ENCODE measurements around the gene HEMK1. TPM values are rescaled to one million over a fixed set of nuclear protein-coding genes. Genes with fewer than 3 reads are reported as not detected.

Gene HEMK1
- total and polyA plus RNA-seq, 4 donors, result 3.7 to 9.5 (median 8.9) TPM

GRCh38 chr3:50521572-50521971 is 47.8 kb upstream of the HEMK1 start:
- TF ChIP-seq, protein P1, sequence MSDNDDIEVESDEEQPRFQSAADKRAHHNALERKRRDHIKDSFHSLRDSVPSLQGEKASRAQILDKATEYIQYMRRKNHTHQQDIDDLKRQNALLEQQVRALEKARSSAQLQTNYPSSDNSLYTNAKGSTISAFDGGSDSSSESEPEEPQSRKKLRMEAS (IDR thresholded peaks at IDR 0.05), result no peak
- TF ChIP-seq NR2F2 (IDR thresholded peaks at IDR 0.05), result no peak
- no peak for TF ChIP-seq SP1 (IDR thresholded peaks at IDR 0.05)
- TF ChIP-seq CTCF (IDR thresholded peaks at IDR 0.05; ENCODE audit: low read depth, low read length, missing input control), result no peak
- TF ChIP-seq HNF4G (IDR thresholded peaks at IDR 0.05), result no peak
- TF ChIP-seq ATF3 (IDR thresholded peaks at IDR 0.05), result no peak
- TF ChIP-seq HNF4A (conservative IDR thresholded peaks at IDR 0.05), result no peak
- no peak for TF ChIP-seq YY1 (IDR thresholded peaks at IDR 0.05)
- TF ChIP-seq FOXA1 (IDR thresholded peaks at IDR 0.05), result no peak
- no peak for TF ChIP-seq RAD21 (IDR thresholded peaks at IDR 0.05)
- no peak for TF ChIP-seq TAF1 (conservative IDR thresholded peaks at IDR 0.05)
- no peak for TF ChIP-seq ZBTB33 (IDR thresholded peaks at IDR 0.05)

GRCh38 chr3:50523279-50523811 is 46.0 kb upstream of the HEMK1 start:
- Histone ChIP-seq H3K27me3 (ENCODE audit: control insufficient read depth in 4 of 4, insufficient read depth in 4 of 4, low read length in 3 of 4) (peaks cover 0 to 4% (median 0%) of the 10 kb centered on the region in 4 donors), H3K9ac (ENCODE audit: low read depth in 1 of 2, low read length in 2 of 2) (no peak overlapping the region), H3K36me3 (ENCODE audit: control insufficient read depth in 4 of 4, insufficient read depth in 3 of 4, low read depth in 1 of 4, low read length in 3 of 4) (no peaks in the 10 kb centered on the region), H3K9me3 (ENCODE audit: control insufficient read depth in 4 of 4, low read length in 3 of 4) (no peaks in the 10 kb centered on the region), H3K27ac (ENCODE audit: low read depth in 1 of 2, low read length in 2 of 2) (no peak overlapping the region), H3K4me3 (ENCODE audit: low read depth in 1 of 3, low read length in 3 of 3) (no peak overlapping the region), H3K4me1 (ENCODE audit: control insufficient read depth in 4 of 4, insufficient read depth in 4 of 4, low read length in 3 of 4) (no peaks in the 10 kb centered on the region)
- TF ChIP-seq ATF3 (IDR thresholded peaks at IDR 0.05) (no peak), HNF4G (IDR thresholded peaks at IDR 0.05) (no peak), EGR1 (IDR thresholded peaks at IDR 0.05; ENCODE audit: low read depth in 2 of 2) (no peak), FOXA1 (IDR thresholded peaks at IDR 0.05) (no peak), FOXA2 (IDR thresholded peaks at IDR 0.05) (no peak), CTCF (IDR thresholded peaks at IDR 0.05; ENCODE audit: low read depth, low read length, missing input control) (no peak), YY1 (IDR thresholded peaks at IDR 0.05) (no peak)
- DNase-seq (ENCODE audit: low spot score), result no peak
- WGBS, result 75% methylated on average over 9 of the region's 9 CpGs

More at GRCh38 chr3:50521572-50521971, 47.8 kb upstream of the HEMK1 start:
- 67% methylated on average over 5 of the region's 5 CpGs for WGBS
- Histone ChIP-seq H3K9me3 (ENCODE audit: control insufficient read depth in 4 of 4, low read length in 3 of 4) (no peaks in the 10 kb centered on the region), H3K36me3 (ENCODE audit: control insufficient read depth in 4 of 4, insufficient read depth in 3 of 4, low read depth in 1 of 4, low read length in 3 of 4) (no peaks in the 10 kb centered on the region), H3K27me3 (ENCODE audit: control insufficient read depth in 4 of 4, insufficient read depth in 4 of 4, low read length in 3 of 4) (peaks cover 0 to 4% (median 0%) of the 10 kb centered on the region in 4 donors), H3K4me1 (ENCODE audit: control insufficient read depth in 4 of 4, insufficient read depth in 4 of 4, low read length in 3 of 4) (no peaks in the 10 kb centered on the region), H3K4me3 (ENCODE audit: low read depth in 1 of 3, low read length in 3 of 3) (no peak overlapping the region), H3K9ac (ENCODE audit: low read depth in 1 of 2, low read length in 2 of 2) (no peak overlapping the region), H3K27ac (ENCODE audit: low read depth in 1 of 2, low read length in 2 of 2) (no peak overlapping the region)
- no peak for DNase-seq (ENCODE audit: low spot score)

All from liver (tissue), 9 donors.